Measurements from ENCODE around the gene OR11H6.

OR11H6 gene

GRCh38 chr14:20274062-20274461 lies 50.6 kb downstream of the OR11H6 start:
- no peak for DNase-seq (ENCODE audit: low read depth)
- no peak overlapping the region for H3K4me3 ChIP-seq (ENCODE audit: low read length)
- TF ChIP-seq CTCF (conservative IDR thresholded peaks at IDR 0.05; ENCODE audit: low read length): no peak

Measured in AG10803 (cell line).